ENCODE results near the gene PRRT1.

DNA sequence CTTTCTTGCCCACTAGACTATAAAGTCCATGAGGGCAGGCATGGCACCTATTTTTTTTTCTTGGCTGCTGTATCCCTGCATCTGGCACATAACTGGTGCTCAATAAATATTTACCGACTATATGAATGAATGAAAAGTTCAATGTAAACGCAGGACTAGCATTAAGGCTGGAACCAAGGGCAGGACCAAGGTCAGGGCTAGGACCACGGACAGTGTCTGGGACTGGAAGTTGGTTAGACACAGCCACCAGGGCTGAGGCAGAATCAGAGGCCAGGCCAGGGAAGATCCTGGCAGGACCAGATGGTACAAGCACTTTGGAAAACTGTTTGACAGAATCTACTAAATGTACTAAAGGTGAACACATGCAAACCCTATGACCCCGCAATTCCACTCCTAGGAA lies 46.3 kb downstream of the PRRT1 start:
- TF ChIP-seq, protein P1, sequence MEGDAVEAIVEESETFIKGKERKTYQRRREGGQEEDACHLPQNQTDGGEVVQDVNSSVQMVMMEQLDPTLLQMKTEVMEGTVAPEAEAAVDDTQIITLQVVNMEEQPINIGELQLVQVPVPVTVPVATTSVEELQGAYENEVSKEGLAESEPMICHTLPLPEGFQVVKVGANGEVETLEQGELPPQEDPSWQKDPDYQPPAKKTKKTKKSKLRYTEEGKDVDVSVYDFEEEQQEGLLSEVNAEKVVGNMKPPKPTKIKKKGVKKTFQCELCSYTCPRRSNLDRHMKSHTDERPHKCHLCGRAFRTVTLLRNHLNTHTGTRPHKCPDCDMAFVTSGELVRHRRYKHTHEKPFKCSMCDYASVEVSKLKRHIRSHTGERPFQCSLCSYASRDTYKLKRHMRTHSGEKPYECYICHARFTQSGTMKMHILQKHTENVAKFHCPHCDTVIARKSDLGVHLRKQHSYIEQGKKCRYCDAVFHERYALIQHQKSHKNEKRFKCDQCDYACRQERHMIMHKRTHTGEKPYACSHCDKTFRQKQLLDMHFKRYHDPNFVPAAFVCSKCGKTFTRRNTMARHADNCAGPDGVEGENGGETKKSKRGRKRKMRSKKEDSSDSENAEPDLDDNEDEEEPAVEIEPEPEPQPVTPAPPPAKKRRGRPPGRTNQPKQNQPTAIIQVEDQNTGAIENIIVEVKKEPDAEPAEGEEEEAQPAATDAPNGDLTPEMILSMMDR (IDR thresholded peaks at IDR 0.05): no peak
- TF ChIP-seq POLR2A (IDR thresholded peaks at IDR 0.05): no peak
